Activated T-cell treated with anti-CD3 and anti-CD28 coated beads for 1 hour (primary cell): Measurements from ENCODE around the gene DNAJB9.

Experiments
- DNase-seq: peaks from one replicate; pipeline ENCODE4 v3.0.0-alpha.2; 2020; ENCODE audit warnings: low read depth

DNAJB9 gene

DNA sequence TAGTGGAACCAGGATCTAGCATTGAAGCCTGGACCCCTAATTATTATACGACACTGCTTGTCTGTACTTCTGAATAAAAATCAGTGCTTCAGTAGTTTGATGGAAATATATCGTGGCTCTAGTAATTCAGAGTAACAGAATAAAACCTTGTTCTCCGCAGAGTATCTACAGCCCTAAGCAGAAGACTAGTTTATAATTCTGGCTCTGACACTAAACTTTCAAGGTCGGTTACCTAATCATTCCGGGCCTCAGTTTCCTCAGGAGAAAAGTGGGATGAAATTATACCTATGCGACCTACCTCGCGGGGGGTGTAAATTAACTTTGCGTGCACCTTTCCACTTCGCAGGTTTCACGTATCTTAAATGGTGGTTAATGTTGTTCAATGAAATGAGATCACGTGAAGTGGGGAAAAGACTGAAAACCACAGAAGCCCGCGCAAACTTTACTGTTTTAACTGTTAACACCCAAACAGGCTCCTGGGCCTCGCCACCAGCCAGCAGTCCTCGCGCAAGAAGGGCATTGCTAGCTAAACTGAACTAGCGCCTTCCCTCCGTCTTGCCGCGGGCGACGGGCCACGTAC lies 783 bp upstream of the DNAJB9 start:
- no peak for DNase-seq

DNA sequence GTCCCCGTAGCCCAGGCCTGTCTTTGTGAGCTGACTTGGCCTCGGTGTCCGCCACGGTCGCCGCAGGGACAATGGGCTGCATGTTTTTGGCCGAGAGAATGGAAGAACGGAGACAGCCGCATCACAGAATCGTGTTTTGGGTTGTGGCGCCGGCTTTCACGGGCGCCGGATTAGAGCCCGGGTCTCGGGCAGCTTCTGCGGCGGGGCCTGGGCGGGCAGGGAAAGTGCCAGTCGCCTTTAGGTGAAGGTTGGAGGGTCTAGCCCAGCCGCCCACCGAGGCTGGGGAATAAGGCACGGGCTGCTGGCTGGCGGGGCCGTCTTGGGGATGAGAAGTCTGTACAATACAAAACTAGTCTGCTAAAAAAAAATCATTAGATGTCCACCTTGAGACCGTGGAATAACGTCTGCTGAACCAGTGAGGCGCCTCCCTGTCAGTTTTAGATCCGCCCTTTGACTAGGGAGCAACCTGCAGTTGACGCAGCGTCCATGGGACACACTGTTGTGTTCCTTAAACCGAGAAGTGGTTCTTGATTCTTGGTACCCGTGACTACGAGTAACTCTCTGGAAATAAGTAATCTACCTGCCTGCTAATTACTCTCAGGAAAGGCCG lies 577 bp downstream of the DNAJB9 start:
- DNase-seq = peak; percentile 25

- DNase-seq = no peak
Observed at GRCh38 chr7:108572480-108572879, 2.8 kb downstream of the DNAJB9 start.

DNA sequence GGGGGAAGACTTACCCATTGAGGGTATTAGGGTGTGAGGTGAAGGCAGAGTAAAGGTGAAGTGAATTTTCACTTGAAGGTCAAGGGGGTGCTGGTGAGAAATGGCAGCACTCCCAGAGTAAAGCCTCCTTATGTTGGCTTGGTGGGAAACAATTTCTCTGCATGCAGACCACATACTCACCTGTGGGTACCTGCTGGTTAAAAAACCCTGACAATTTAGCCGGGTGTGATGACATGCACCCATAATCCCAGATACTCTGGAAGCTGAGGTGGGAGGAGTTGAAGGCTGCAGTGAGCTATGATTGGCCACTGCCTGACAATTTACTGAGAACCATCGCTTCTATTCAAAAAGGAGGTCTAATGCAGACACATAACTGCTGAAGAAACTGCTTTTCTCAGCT lies 5.5 kb downstream of the DNAJB9 start:
- no peak for DNase-seq

DNA sequence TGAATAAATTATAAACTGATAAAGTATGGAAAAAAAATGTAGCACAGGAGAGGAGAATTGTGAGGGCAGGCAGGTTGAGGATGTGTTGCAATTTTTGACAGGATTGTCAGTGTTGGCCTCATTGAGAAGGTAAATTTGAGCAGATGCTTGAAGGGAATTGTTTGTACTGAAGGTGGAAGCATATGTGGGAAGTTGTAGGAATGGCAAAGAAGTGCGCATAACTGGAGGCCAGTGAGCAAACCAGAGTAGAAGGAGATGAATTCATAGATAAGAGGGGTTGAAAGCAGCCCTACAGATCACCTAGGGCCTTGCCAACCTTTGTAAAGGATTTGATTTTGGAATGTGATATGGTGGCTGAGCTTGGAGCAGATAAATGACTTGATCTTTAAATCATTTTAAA lies 6.4 kb downstream of the DNAJB9 start:
- no peak for DNase-seq

DNA sequence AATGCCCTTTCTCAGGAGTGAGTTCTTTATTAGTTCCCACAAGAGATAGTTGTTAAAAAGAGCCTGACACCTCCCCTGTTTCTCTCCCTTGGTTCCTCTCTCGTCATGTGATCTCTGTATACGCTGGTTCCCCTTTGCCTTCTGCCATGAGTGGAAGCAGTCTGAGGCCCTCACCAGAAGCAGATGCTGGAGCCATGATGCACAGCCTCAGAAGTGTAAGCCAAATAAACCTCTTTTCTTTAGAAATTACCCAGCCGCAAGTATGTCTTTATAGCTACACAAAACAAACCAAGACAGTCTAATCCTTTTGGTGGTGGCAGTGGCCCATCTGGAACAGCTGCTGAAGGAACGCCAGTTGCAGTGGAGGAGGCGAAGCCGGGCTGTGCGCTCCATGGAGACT lies 9.3 kb downstream of the DNAJB9 start:
- no peak for DNase-seq

GRCh38 chr7:108580298-108580697 lies 10.6 kb downstream of the DNAJB9 start:
- no peak for DNase-seq

DNA sequence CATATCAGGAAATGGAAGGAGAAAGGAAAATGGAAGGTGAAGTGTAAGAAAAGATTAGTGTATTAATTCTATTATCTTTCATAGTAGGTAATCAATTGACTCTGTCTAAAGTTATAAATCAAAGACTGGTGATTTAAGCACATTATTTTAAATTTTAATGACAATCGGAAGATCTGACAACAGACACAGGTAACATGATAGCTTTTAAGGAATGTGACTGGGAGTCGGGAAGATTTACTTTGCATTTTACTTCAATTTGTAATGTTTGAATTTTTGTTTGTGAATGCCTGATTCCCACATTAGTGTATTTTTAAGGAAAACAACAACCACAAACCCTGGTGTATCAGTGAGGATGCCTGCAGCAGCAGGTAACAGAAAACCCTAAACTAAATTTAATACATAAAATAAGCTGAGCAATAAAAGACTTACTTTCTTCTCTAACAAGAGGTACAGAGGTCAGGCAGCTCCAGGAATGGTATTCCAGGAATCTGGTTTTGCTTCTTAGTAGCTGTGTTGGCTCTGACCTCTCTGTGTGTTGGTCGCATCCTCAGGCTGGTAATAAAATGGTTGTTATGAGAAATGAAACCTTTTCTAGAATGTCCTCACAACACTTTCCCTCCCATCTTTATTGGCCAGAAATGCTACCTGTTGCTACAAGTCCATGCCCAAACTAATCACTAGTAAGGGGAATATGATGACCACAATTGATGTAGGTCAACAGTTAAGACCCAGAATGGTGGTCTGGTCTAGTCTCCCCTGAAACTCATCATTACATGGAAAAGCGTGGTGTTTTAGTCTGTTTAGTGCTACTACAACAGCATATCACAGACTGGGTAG lies 12.2 kb downstream of the DNAJB9 start:
- DNase-seq = no peak

DNA sequence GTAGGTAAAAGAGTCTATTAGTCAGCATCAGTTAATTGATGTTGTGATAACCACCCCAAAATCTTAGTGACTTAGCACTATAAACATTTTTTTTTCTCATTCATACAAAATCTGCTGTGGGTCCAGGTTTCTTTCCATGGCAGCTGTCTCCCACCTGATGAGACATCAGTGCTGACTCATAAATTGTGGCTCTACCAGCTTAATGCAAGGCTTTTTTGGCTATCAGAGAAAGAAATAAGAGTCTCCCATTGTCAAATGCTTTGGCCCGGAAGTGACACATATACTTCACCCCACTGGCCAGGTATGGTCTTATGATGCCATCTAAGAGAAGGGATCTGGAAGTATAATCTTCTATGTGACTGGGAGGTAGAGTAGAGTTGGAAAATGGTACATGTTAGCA lies 14.5 kb downstream of the DNAJB9 start:
- DNase-seq = no peak

GRCh38 chr7:108585843-108586242 lies 16.2 kb downstream of the DNAJB9 start:
- DNase-seq = no peak

- no peak for DNase-seq
Observed at GRCh38 chr7:108586274-108586710, 16.6 kb downstream of the DNAJB9 start.

DNA sequence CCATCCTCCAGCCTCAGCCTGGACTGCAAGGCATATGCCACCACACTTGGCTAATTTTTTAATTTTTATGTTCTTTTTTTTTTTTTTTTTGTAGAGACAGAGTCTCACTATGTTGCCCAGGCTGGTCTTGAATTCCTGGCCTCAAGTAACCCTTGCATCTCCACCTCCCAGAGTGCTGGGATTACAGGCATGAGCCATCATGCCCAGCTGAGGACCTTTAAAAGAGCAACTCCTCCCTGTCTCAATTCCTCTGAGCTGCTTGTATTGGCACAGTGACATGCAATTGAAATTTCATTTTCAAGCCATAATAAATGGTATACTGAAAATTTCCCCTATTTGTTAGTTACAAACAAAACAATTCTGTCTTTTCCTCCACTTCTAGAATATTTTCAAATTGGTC lies 19.5 kb downstream of the DNAJB9 start:
- no peak for DNase-seq

DNA sequence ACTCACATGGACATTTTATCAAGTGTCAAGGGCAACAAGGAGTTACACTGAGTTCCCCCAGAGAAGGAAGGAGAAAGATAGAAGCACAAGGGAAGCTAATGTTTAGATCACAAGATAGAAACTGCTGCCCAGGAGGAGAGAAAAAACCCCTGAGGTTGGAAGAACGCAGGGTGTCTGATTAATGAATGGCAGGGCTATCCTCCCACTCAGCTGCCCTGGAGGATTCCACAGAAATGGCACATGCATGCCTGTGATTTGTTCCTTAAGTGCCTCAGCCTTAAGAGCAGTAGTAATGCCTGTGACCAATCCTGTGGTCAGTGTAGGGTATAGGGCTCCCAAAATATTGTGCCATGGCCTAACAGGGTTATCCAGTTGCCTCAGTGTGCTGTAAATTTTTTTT lies 20.2 kb downstream of the DNAJB9 start:
- no peak for DNase-seq

- DNase-seq = no peak
Observed at GRCh38 chr7:108590606-108591005, 20.9 kb downstream of the DNAJB9 start.

- no peak for DNase-seq
Observed at GRCh38 chr7:108592646-108593201, 23.1 kb downstream of the DNAJB9 start.

DNA sequence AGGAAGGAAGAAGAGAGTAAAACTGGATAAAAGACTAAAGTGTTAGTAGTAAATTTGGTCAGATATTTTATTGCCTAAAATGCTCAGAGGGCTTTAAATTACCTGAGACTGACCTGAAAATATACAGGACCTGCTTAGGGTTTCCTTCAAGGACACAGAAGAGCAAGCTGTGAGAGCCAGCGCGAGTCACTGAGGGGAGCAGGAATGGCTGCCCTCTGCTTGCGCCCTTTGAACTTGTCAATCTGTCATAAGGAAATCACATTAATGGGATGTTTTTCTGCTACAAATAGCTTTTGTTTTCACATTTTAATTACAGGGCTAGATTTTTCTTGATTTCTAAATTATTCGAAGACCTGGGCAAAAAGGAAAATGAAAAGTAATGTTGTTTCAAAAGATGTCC lies 26.9 kb downstream of the DNAJB9 start:
- DNase-seq = no peak

DNA sequence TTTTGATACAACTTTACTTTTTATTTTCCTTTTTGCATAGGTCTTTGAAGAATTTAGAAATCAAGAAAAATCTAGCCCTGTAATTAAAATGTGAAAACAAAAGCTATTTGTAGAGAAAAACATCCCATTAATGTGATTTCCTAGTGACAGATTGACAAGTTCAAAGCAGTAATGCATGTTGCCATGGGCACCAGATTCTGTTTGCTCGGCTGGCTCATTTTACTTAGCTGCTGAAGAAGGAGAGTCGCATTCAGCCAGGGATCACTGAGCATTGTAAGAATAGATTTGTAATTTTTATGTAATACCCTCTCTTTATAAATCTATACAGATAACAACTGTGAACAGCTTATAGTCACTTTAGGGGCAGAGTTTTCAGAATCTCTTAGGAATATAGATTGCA lies 28.5 kb downstream of the DNAJB9 start:
- no peak for DNase-seq

GRCh38 chr7:108598914-108599580 lies 29.4 kb downstream of the DNAJB9 start:
- DNase-seq = no peak

DNA sequence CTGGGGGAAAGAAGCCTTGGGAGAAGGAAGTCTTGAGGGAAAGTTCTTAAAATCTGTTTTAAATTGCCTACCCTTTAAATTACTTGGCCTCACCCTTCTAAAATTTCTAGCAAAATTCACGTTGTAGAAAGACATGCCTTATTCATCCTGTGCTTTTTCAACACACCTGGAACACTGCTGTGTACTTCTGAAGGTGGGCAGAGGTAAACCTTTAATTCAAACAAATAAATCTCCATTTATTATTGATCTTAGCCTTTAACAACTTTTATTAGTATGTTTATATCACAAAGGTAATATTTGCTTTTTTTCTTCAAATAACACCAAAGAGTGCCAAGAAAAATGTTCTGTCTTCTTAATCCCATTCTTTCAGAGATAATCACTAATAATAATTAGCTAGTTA lies 30.7 kb downstream of the DNAJB9 start:
- no peak for DNase-seq

DNA sequence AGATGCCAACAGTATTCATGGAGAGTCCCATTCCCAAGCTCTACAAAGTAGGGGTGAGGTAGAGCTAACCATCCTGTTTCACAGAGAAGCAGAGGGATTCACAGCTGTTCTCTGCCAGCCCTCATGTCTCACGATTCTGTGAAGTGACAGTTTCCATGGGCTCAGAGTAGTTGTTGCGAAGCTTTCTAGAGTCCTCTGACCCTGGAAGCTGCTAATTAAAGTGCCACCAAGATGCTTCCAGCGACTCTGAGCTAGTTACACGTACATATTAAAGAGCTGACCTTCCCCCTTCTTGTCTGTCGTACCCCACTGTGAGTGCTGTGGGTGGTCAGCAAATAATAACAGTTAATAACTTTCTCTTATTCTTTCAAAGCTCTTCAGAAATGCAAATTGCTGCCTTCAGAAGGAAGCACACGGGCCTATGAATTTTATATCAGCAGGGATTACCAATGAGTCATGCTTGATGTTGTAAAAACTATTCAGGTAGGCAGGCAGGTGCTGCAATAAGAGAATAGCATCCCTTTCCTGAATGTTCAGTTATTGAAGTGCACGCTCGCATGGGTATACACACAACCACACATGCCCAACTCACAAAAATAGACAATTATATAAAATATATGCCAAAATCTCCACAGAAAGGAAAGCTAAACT lies 34.1 kb downstream of the DNAJB9 start:
- no peak for DNase-seq

GRCh38 chr7:108604307-108605077 lies 34.8 kb downstream of the DNAJB9 start:
- DNase-seq = no peak
